ENCODE results near the gene CNTN3. TPM values are rescaled to one million over a fixed set of nuclear protein-coding genes. Genes with fewer than 3 reads are reported as not detected.

The CNTN3 gene
- total and polyA plus RNA-seq, 2 of the 13 experiments (the other 11 are each of a cell fraction or from before 2014, with no cell fraction given), result not detected

DNA sequence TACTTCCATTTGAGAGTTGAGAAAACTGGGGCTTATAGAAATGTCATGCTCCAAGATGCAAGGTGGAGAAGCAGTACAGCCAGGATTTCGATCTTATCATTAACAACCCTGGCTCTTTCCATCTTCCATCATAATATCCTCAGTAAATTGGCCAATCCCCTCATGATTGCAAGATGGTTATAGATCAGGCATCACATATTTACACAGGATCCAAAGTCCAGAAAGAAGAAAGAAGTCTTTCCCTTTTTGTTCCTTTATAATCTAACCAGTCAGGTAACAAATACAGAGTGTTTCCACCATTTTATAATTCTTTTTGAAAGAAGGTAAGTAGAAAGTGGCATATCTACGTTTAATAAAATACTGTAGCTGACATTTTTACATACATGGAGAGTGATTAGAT, 29.7 kb downstream of the CNTN3 start:
- Histone ChIP-seq H3K27ac (ENCODE audit: extremely low read length, insufficient read depth, low read length) (no peak overlapping the region), H4K20me1 (ENCODE audit: insufficient read depth, low read length) (no peaks in the 10 kb centered on the region), H3K79me2 (ENCODE audit: insufficient read depth, low read length) (no peaks in the 10 kb centered on the region), H3K4me1 (ENCODE audit: insufficient read depth, low read length) (no peaks in the 10 kb centered on the region), H3K9me3 (ENCODE audit: low read length) (peaks cover 6% of the 10 kb centered on the region; the same call in 1 of the 2 replicates), H3K36me3 (replicated peaks in 1 of 2; ENCODE audit: control insufficient read depth in 1 of 2, insufficient read depth in 2 of 2, low read length in 2 of 2) (no peaks in the 10 kb centered on the region), H3K27me3 (ENCODE audit: control insufficient read depth in 1 of 2, insufficient read depth in 2 of 2, low read length in 2 of 2) (no peaks in the 10 kb centered on the region), H3K4me3 (replicated peaks in 1 of 3; ENCODE audit: insufficient read depth in 1 of 3, low read depth in 2 of 3, low read length in 3 of 3) (no peak overlapping the region), H3K9ac (ENCODE audit: insufficient read depth, low read depth, low read length) (no peak overlapping the region), H3K4me2 (ENCODE audit: low read depth, low read length) (no peak overlapping the region), H2AFZ (ENCODE audit: low read length) (no peak overlapping the region)
- FAIRE-seq (no peak), ATAC-seq (no peak), DNase-seq (ENCODE audit: low spot score) (no peak)
- ChIA-PET CTCF (ENCODE audit: low intra/inter-chr PET ratio, low total read pairs) (no interaction called here), POLR2A (no interaction called here)
- intact Hi-C loops (cut with micrococcal nuclease; ENCODE audit: unreplicated experiment), result no loop called here
- BruUV-seq (replicated peaks), result no TSS peak
- WGBS (ENCODE audit: low lambda C conversion rate), result 9% methylated on average over 2 of the region's 2 CpGs
- in situ Hi-C loops (cut with HindIII; ENCODE audit: extremely low pct_ligation_motif_present, low pct_unique_long_range_greater_than_20kb), result no loop called here
- TF ChIP-seq ZSCAN29 (CRISPR knock-in tag; conservative IDR thresholded peaks at IDR 0.05) (no peak), ZNF83 (CRISPR knock-in tag; IDR thresholded peaks at IDR 0.05; ENCODE audit: borderline replicate concordance) (no peak), TCF12 (IDR thresholded peaks at IDR 0.05) (no peak), TCF12 (CRISPR knock-in tag; IDR thresholded peaks at IDR 0.05) (no peak), ZNF230 (CRISPR knock-in tag; IDR thresholded peaks at IDR 0.05) (no peak), SKIL (CRISPR knock-in tag; IDR thresholded peaks at IDR 0.05; ENCODE audit: borderline replicate concordance) (no peak), ZNF562 (CRISPR knock-in tag; IDR thresholded peaks at IDR 0.05; ENCODE audit: borderline replicate concordance) (no peak), FOXK2 (IDR thresholded peaks at IDR 0.05) (no peak), SATB2 (CRISPR knock-in tag; IDR thresholded peaks at IDR 0.05) (no peak), ASH2L (IDR thresholded peaks at IDR 0.05; ENCODE audit: insufficient read length, low read depth, low read length) (no peak), CTCF (CRISPR knock-in tag; IDR thresholded peaks at IDR 0.05) (no peak), MYC (CRISPR knock-in tag; IDR thresholded peaks at IDR 0.05; ENCODE audit: borderline replicate concordance) (no peak)
- TF ChIP-seq, protein P1, sequence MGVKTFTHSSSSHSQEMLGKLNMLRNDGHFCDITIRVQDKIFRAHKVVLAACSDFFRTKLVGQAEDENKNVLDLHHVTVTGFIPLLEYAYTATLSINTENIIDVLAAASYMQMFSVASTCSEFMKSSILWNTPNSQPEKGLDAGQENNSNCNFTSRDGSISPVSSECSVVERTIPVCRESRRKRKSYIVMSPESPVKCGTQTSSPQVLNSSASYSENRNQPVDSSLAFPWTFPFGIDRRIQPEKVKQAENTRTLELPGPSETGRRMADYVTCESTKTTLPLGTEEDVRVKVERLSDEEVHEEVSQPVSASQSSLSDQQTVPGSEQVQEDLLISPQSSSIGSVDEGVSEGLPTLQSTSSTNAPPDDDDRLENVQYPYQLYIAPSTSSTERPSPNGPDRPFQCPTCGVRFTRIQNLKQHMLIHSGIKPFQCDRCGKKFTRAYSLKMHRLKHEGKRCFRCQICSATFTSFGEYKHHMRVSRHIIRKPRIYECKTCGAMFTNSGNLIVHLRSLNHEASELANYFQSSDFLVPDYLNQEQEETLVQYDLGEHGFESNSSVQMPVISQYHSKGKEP (CRISPR knock-in tag; IDR thresholded peaks at IDR 0.05), result no peak
- TF ChIP-seq, protein P2, sequence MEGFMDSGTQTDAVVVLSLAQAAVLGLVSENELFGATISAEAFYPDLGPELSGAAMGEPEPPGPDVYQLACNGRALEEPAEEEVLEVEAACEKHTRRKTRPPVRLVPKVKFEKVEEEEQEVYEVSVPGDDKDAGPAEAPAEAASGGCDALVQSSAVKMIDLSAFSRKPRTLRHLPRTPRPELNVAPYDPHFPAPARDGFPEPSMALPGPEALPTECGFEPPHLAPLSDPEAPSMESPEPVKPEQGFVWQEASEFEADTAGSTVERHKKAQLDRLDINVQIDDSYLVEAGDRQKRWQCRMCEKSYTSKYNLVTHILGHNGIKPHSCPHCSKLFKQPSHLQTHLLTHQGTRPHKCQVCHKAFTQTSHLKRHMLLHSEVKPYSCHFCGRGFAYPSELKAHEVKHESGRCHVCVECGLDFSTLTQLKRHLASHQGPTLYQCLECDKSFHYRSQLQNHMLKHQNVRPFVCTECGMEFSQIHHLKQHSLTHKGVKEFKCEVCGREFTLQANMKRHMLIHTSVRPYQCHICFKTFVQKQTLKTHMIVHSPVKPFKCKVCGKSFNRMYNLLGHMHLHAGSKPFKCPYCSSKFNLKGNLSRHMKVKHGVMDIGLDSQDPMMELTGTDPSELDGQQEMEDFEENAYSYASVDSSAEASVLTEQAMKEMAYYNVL (CRISPR knock-in tag; IDR thresholded peaks at IDR 0.05; ENCODE audit: borderline replicate concordance), result no peak

Data from HepG2 (cell line).